Activated T-helper 2 cell treated with anti-CD3 and anti-CD28 coated beads, Interferon-gamma antibody, Interleukin-2, Interleukin-4, amounts not matched to agents 10 μg/mL and 5 μg/mL and 100 μg/mL, durations not matched to agents 14 hours and 24 hours and 36 hours (primary cell): ENCODE data around the gene GRID1. TPM values are rescaled to one million over a fixed set of nuclear protein-coding genes. Genes with fewer than 3 reads are reported as not detected.

Experiments
- DNase-seq: peaks from one replicate; pipeline ENCODE4 v3.0.0; 2021; ENCODE audit warnings: low spot score
- H3K27ac Mint-ChIP-seq: one replicate; pipeline ENCODE4 v1.8.0; 2021; ENCODE audit warnings: mixed read lengths
- H3K27me3 Mint-ChIP-seq: one replicate; pipeline ENCODE4 v1.8.0; 2021; ENCODE audit warnings: low read depth, mixed read lengths
- H3K36me3 Mint-ChIP-seq: one replicate; pipeline ENCODE4 v1.8.0; 2021; ENCODE audit warnings: low read depth, mixed read lengths
- H3K4me1 Mint-ChIP-seq: one replicate; pipeline ENCODE4 v1.8.0; 2021; ENCODE audit warnings: low read depth, mixed read lengths
- H3K4me3 Mint-ChIP-seq: one replicate; pipeline ENCODE4 v1.8.0; 2021; ENCODE audit warnings: low read depth, mild to moderate bottlenecking, moderate library complexity, mixed read lengths
- H3K9me3 Mint-ChIP-seq: one replicate; pipeline ENCODE4 v1.8.0; 2021; ENCODE audit warnings: mixed read lengths
- intact Hi-C: fragments of 100-400 bp; cut with micrococcal nuclease; formaldehyde crosslinking; loops from one replicate; pipeline ENCODE4 v1.15.1; 2023
- total RNA-seq: library from RNA; stranded (reverse); gene quantifications from 2 replicates; pipeline ENCODE4 v1.2.3, GENCODE V29; 2022

The GRID1 gene
- total RNA-seq, 1 donor from 2014 or later: not detected

DNA sequence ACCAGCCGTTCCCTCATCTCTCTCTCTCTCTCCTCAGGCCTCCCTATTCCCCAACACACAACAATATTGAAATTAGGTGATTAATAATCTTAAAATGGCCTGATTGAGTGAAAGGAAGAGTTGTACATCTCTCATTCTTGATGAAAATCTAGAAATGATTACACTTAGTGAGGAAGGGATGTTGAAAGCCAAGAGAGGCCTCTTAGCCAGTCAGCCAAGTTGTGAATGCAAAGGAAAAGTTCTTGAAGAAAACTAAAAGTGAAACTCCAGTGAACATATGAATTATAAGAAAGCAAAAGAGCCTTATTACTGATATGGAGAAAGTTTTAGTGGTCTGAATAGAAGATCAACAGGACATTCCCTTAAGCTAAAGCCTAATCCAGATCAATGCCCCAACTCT, 695.1 kb downstream of the GRID1 start:
- intact Hi-C loops: no loop called here
- H3K4me3 Mint-ChIP-seq: no peak overlapping the region
- no peaks in the 10 kb centered on the region for H3K36me3 Mint-ChIP-seq
- peaks cover 9% of the 10 kb centered on the region for H3K9me3 Mint-ChIP-seq
- peaks cover 15% of the 10 kb centered on the region for H3K4me1 Mint-ChIP-seq
- no peak for DNase-seq
- H3K27ac Mint-ChIP-seq: no peak overlapping the region
- no peaks in the 10 kb centered on the region for H3K27me3 Mint-ChIP-seq

DNA sequence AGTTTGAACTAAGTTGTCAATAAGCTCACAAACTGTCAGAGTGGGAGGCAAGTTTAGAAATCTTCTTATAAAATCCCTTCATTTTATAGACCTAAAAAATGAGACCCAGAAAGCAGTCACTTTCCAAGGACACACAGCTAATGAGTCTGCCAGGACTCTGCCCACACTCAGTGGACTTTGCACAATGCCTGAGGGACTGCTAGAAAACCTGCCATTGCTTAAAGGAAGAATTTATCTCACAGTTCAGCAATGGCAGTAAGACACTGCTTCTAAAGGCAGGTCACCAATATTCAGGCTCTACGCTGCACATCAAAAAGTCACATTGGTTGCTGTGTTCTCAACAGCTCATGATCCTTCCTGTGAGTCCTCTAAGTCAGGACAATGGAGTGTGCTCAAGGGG, 698.1 kb downstream of the GRID1 start:
- intact Hi-C loops: no loop called here
- H3K4me3 Mint-ChIP-seq: no peak overlapping the region
- H3K27ac Mint-ChIP-seq: no peak overlapping the region
- no peak for DNase-seq
- H3K36me3 Mint-ChIP-seq: no peaks in the 10 kb centered on the region
- H3K4me1 Mint-ChIP-seq: peaks cover 15% of the 10 kb centered on the region
- no peaks in the 10 kb centered on the region for H3K27me3 Mint-ChIP-seq
- peaks cover 9% of the 10 kb centered on the region for H3K9me3 Mint-ChIP-seq

GRCh38 chr10:85667638-85668233, 698.9 kb downstream of the GRID1 start:
- no peaks in the 10 kb centered on the region for H3K36me3 Mint-ChIP-seq
- H3K4me1 Mint-ChIP-seq: peaks cover 10% of the 10 kb centered on the region
- no peak for DNase-seq
- H3K27me3 Mint-ChIP-seq: no peaks in the 10 kb centered on the region
- peaks cover 6% of the 10 kb centered on the region for H3K9me3 Mint-ChIP-seq
- H3K27ac Mint-ChIP-seq: no peak overlapping the region
- no peak overlapping the region for H3K4me3 Mint-ChIP-seq
- intact Hi-C loops: no loop called here

GRCh38 chr10:85666987-85667386, 699.6 kb downstream of the GRID1 start:
- H3K36me3 Mint-ChIP-seq: no peaks in the 10 kb centered on the region
- H3K9me3 Mint-ChIP-seq: peaks cover 4% of the 10 kb centered on the region
- H3K4me3 Mint-ChIP-seq: no peak overlapping the region
- no peak overlapping the region for H3K27ac Mint-ChIP-seq
- intact Hi-C loops: no loop called here
- no peak for DNase-seq
- H3K27me3 Mint-ChIP-seq: no peaks in the 10 kb centered on the region
- H3K4me1 Mint-ChIP-seq: peaks cover 9% of the 10 kb centered on the region

GRCh38 chr10:85666102-85666501, 700.5 kb downstream of the GRID1 start:
- Mint-ChIP-seq H3K4me3 (no peak overlapping the region), H3K9me3 (peaks cover 4% of the 10 kb centered on the region), H3K27ac (no peak overlapping the region), H3K27me3 (no peaks in the 10 kb centered on the region), H3K4me1 (peaks cover 3% of the 10 kb centered on the region), H3K36me3 (no peaks in the 10 kb centered on the region)
- no peak for DNase-seq
- intact Hi-C loops: no loop called here

DNA sequence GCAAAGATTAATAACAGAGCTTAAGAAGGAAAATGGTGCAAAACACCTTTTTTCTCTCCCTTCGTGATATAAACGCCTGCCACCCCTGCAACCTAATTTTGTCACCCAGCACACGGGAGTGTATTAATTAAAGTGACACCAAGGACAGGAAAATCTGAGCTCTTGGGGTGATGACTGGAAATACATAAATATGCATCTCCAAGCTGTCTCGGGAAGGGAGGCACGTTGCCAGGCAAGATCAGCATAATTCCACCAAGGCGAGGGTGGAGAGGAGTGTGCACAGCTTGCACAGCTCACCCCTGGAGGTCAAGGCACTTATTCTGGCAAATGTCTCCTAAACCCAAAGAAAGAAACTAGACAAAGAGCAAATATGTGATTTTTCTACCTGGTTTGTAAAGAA, 700.9 kb downstream of the GRID1 start:
- no peak overlapping the region for H3K4me3 Mint-ChIP-seq
- no peak for DNase-seq
- no peaks in the 10 kb centered on the region for H3K9me3 Mint-ChIP-seq
- no peaks in the 10 kb centered on the region for H3K27me3 Mint-ChIP-seq
- no peaks in the 10 kb centered on the region for H3K36me3 Mint-ChIP-seq
- intact Hi-C loops: no loop called here
- H3K27ac Mint-ChIP-seq: no peak overlapping the region
- no peaks in the 10 kb centered on the region for H3K4me1 Mint-ChIP-seq

- intact Hi-C loops: no loop called here
- no peaks in the 10 kb centered on the region for H3K4me1 Mint-ChIP-seq
Observed at GRCh38 chr10:85665078-85665477, 701.5 kb downstream of the GRID1 start.

DNA sequence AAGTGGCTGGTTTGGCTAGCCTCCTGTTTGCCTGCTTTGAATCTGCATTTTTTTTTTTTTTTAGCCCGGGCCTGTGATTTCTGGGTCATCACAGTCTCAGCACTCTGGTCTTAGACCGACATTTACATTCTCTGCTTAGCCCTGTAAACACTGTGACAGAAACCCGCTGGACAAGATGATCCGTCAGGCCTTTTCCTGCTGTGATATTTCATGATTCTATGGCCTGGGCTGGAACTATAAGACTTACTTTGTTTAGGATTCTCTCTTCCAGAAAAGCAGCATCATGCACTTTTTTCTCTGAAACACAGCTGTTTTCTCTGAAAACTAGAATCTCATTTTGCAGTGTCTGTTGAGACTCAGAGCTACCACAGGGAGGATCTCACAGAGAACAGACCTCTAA, 705.5 kb downstream of the GRID1 start:
- intact Hi-C loops: no loop called here
- peaks cover 6% of the 10 kb centered on the region for H3K27me3 Mint-ChIP-seq

More at GRCh38 chr10:85665078-85665477, 701.5 kb downstream of the GRID1 start:
- Mint-ChIP-seq H3K27me3 (no peaks in the 10 kb centered on the region), H3K27ac (no peak overlapping the region), H3K4me3 (no peak overlapping the region), H3K9me3 (no peaks in the 10 kb centered on the region), H3K36me3 (no peaks in the 10 kb centered on the region)
- no peak for DNase-seq

GRCh38 chr10:85659331-85659730, 707.3 kb downstream of the GRID1 start:
- no peaks in the 10 kb centered on the region for H3K9me3 Mint-ChIP-seq
- intact Hi-C loops: no loop called here

More for the DNA sequence above, 705.5 kb downstream of the GRID1 start:
- no peaks in the 10 kb centered on the region for H3K4me1 Mint-ChIP-seq
- no peaks in the 10 kb centered on the region for H3K36me3 Mint-ChIP-seq
- H3K27ac Mint-ChIP-seq: no peak overlapping the region
- DNase-seq: no peak
- no peak overlapping the region for H3K4me3 Mint-ChIP-seq
- H3K9me3 Mint-ChIP-seq: no peaks in the 10 kb centered on the region

DNA sequence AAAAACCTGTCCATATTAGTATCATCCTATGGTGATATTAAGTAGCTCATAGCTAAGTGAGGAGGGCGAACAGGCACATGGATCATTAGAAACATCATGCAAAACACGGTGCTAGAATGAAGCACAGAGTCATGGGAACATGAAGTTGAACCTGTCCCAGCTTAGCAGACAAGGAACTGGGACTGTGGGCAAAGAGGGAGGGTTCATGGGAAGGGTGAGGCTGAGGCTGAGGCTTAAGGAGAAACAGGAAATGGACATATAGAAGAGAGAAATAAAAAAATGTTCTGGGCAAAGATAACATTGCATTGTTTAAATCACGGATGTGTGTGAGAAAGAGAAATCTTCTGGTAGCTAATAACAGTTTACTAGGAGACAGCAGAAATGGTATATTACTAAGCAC, 708.1 kb downstream of the GRID1 start:
- peaks cover 6% of the 10 kb centered on the region for H3K27me3 Mint-ChIP-seq
- no peaks in the 10 kb centered on the region for H3K9me3 Mint-ChIP-seq
- no peaks in the 10 kb centered on the region for H3K36me3 Mint-ChIP-seq
- no peaks in the 10 kb centered on the region for H3K4me1 Mint-ChIP-seq
- H3K27ac Mint-ChIP-seq: no peak overlapping the region
- DNase-seq: no peak
- H3K4me3 Mint-ChIP-seq: no peak overlapping the region
- intact Hi-C loops: no loop called here

More at GRCh38 chr10:85659331-85659730, 707.3 kb downstream of the GRID1 start:
- no peaks in the 10 kb centered on the region for H3K36me3 Mint-ChIP-seq
- H3K4me3 Mint-ChIP-seq: no peak overlapping the region
- no peak for DNase-seq
- no peak overlapping the region for H3K27ac Mint-ChIP-seq
- H3K4me1 Mint-ChIP-seq: no peaks in the 10 kb centered on the region
- peaks cover 6% of the 10 kb centered on the region for H3K27me3 Mint-ChIP-seq

GRCh38 chr10:85657476-85658113, 709.0 kb downstream of the GRID1 start:
- Mint-ChIP-seq H3K4me1 (no peaks in the 10 kb centered on the region), H3K27ac (no peak overlapping the region), H3K9me3 (no peaks in the 10 kb centered on the region), H3K27me3 (peaks cover 6% of the 10 kb centered on the region), H3K4me3 (no peak overlapping the region), H3K36me3 (no peaks in the 10 kb centered on the region)
- intact Hi-C loops: no loop called here
- DNase-seq: no peak

DNA sequence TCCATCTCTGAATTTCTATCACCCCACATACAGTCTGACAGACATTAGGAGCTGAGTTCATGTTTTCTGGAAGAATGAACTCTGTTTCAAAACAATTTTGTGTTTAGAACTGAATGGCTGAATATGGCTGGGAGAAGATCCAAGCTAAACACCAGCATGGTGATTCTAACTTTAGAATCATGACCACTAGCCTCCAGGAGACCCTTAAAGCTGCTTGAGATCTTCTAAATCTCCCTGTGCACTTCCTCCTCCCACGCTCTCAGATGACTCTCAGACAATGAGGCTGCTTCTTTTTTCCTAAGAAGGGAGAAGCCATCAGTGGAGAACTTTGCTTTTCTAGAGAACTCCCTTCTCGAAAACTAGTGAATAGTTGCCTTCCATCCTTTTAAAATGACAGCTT, 711.2 kb downstream of the GRID1 start:
- H3K4me1 Mint-ChIP-seq: no peaks in the 10 kb centered on the region
- no peaks in the 10 kb centered on the region for H3K36me3 Mint-ChIP-seq
- H3K4me3 Mint-ChIP-seq: no peak overlapping the region
- no peak for DNase-seq
- intact Hi-C loops: no loop called here
- H3K27me3 Mint-ChIP-seq: peaks cover 6% of the 10 kb centered on the region
- H3K27ac Mint-ChIP-seq: no peak overlapping the region
- no peaks in the 10 kb centered on the region for H3K9me3 Mint-ChIP-seq

GRCh38 chr10:85651497-85651882, 715.1 kb downstream of the GRID1 start:
- Mint-ChIP-seq H3K27me3 (no peaks in the 10 kb centered on the region), H3K4me3 (no peak overlapping the region), H3K9me3 (no peaks in the 10 kb centered on the region), H3K36me3 (no peaks in the 10 kb centered on the region), H3K4me1 (no peaks in the 10 kb centered on the region), H3K27ac (no peak overlapping the region)
- DNase-seq: no peak
- intact Hi-C loops: no loop called here
